Smooth muscle cell (in vitro differentiated cells): ENCODE measurements around the gene SERPINH1. TPM values are rescaled to one million over a fixed set of nuclear protein-coding genes. Genes with fewer than 3 reads are reported as not detected.

ENCODE experiments used
- DNase-seq: peaks from one replicate; lab custom pipeline; 2025; ENCODE audit not compliant: unreplicated experiment; lab: John Stamatoyannopoulos, UW
- H2AFZ ChIP-seq: fragments of 200-600 bp; sonication (generic); 2 replicates; pipeline ENCODE4 v1.6.0; 2016; ENCODE audit warnings: antibody characterized with exemption, low read depth, mild to moderate bottlenecking
- H3F3A ChIP-seq: fragments of 200-600 bp; sonication (generic); 2 replicates; pipeline ENCODE4 v1.6.0; 2017; ENCODE audit warnings: antibody characterized with exemption, low read depth
- H3K27ac ChIP-seq: fragments of 200-600 bp; sonication (generic); 2 replicates; pipeline ENCODE4 v1.5.1; 2016; ENCODE audit warnings: low read depth, mild to moderate bottlenecking
- H3K27me3 ChIP-seq: fragments of 200-600 bp; sonication (generic); 2 replicates; pipeline ENCODE4 v1.6.1; 2016; ENCODE audit warnings: low read depth, mild to moderate bottlenecking
- H3K36me3 ChIP-seq: fragments of 200-600 bp; sonication (generic); 2 replicates; pipeline ENCODE4 v1.5.1; 2016; ENCODE audit warnings: low read depth
- H3K4me1 ChIP-seq: fragments of 200-600 bp; sonication (generic); 2 replicates; pipeline ENCODE4 v1.5.1; 2016; ENCODE audit warnings: low read depth
- H3K4me2 ChIP-seq: fragments of 200-600 bp; sonication (generic); 2 replicates; pipeline ENCODE4 v1.6.0; 2016; ENCODE audit warnings: mild to moderate bottlenecking
- H3K4me3 ChIP-seq: fragments of 200-600 bp; sonication (generic); 2 replicates; pipeline ENCODE4 v1.5.1; 2016; ENCODE audit warnings: mild to moderate bottlenecking
- H3K79me2 ChIP-seq: fragments of 200-600 bp; sonication (generic); 2 replicates; pipeline ENCODE4 v1.6.0; 2016; ENCODE audit warnings: low read depth, mild to moderate bottlenecking
- H3K9ac ChIP-seq: fragments of 200-600 bp; sonication (generic); 2 replicates; pipeline ENCODE4 v1.6.0; 2016; ENCODE audit warnings: low read depth
- H3K9me3 ChIP-seq: fragments of 200-600 bp; sonication (generic); replicated peaks from 2 replicates; pipeline ENCODE4 v1.5.1; 2016; ENCODE audit warnings: low read depth
- H4K20me1 ChIP-seq: fragments of 200-600 bp; sonication (generic); 2 replicates; pipeline ENCODE4 v1.6.0; 2016; ENCODE audit warnings: low read depth
- WGBS: methylation state at CpG from one replicate; pipeline ENCODE4 v1.1.7; 2016; ENCODE audit warnings: low lambda C conversion rate; 5-methylcytosine and 5-hydroxymethylcytosine counted together
- polyA plus RNA-seq: library from polyadenylated mRNA; unstranded; fragments of >200 nt; fragmentation: Nextera tagmentation; extraction: Ambion mirVana; gene quantifications from 2 replicates; pipeline ENCODE4 v1.2.1, GENCODE V29; 2016
- total RNA-seq: library from RNA; depleted of rRNA; stranded (reverse); fragments of >200 nt; gene quantifications from 2 replicates; pipeline ENCODE4 v1.2.3, GENCODE V29; 2014
- TF ChIP-seq, protein P1 (sequence below): fragments of 200-600 bp; sonication (generic); IDR thresholded peaks from 2 replicates; pipeline ENCODE4 v1.5.1; 2017; ENCODE audit warnings: borderline replicate concordance, mild to moderate bottlenecking, antibody characterized with exemption; ENCODE audit not compliant: insufficient read depth, poor library complexity, severe bottlenecking

The SERPINH1 gene
- total and polyA plus RNA-seq, 2 experiments from 2014 or later: 1,493 to 2,653 TPM

GRCh38 chr11:75598264-75598663 lies 36.2 kb downstream of the SERPINH1 start:
- H3K27me3 ChIP-seq: no peaks in the 10 kb centered on the region
- H3F3A ChIP-seq: no peaks in the 10 kb centered on the region
- no peaks in the 10 kb centered on the region for H3K79me2 ChIP-seq
- H3K4me2 ChIP-seq: no peak overlapping the region
- H3K4me3 ChIP-seq: no peak overlapping the region
- no peak overlapping the region for H2AFZ ChIP-seq
- no peaks in the 10 kb centered on the region for H3K36me3 ChIP-seq
- H3K9ac ChIP-seq: no peak overlapping the region
- H3K27ac ChIP-seq: no peak overlapping the region
- DNase-seq: no peak
- no peaks in the 10 kb centered on the region for H3K4me1 ChIP-seq
- TF ChIP-seq, protein P1, sequence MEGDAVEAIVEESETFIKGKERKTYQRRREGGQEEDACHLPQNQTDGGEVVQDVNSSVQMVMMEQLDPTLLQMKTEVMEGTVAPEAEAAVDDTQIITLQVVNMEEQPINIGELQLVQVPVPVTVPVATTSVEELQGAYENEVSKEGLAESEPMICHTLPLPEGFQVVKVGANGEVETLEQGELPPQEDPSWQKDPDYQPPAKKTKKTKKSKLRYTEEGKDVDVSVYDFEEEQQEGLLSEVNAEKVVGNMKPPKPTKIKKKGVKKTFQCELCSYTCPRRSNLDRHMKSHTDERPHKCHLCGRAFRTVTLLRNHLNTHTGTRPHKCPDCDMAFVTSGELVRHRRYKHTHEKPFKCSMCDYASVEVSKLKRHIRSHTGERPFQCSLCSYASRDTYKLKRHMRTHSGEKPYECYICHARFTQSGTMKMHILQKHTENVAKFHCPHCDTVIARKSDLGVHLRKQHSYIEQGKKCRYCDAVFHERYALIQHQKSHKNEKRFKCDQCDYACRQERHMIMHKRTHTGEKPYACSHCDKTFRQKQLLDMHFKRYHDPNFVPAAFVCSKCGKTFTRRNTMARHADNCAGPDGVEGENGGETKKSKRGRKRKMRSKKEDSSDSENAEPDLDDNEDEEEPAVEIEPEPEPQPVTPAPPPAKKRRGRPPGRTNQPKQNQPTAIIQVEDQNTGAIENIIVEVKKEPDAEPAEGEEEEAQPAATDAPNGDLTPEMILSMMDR: no peak
- no peaks in the 10 kb centered on the region for H3K9me3 ChIP-seq
- H4K20me1 ChIP-seq: no peaks in the 10 kb centered on the region

- Histone ChIP-seq H3K9me3 (no peaks in the 10 kb centered on the region), H3F3A (no peaks in the 10 kb centered on the region), H4K20me1 (no peaks in the 10 kb centered on the region), H3K79me2 (no peaks in the 10 kb centered on the region), H3K4me2 (no peak overlapping the region), H3K36me3 (no peaks in the 10 kb centered on the region), H3K9ac (no peak overlapping the region), H3K27ac (no peak overlapping the region), H3K27me3 (no peaks in the 10 kb centered on the region), H3K4me3 (no peak overlapping the region), H2AFZ (no peak overlapping the region), H3K4me1 (no peaks in the 10 kb centered on the region)
- TF ChIP-seq, protein P1: no peak
- no peak for DNase-seq
- 72% methylated on average over 7 of the region's 7 CpGs for WGBS
Observed at GRCh38 chr11:75598900-75599299, 36.8 kb downstream of the SERPINH1 start.

DNA sequence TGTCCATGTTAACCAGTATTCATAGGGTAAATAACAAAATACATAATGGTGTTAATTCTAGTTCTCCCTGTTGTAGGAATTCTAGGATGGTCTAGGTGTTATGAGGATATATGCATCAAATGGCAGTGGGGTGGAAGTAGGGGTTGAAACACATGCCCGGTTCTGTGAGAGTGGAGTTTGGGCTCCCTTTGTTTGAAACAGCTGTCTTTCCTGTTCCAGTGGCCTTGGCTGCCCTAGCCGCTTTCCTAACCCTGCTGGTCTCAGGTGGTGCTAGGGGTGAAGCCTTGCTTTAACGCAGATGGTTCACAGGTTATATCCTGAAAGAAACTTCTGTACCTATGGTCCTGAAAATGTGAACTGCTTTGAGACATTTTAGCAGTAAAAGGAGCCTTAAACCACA lies 38.3 kb downstream of the SERPINH1 start:
- no peaks in the 10 kb centered on the region for H3K9me3 ChIP-seq
- H3K4me1 ChIP-seq: no peaks in the 10 kb centered on the region
- no peak overlapping the region for H3K27ac ChIP-seq
- H3K4me2 ChIP-seq: no peak overlapping the region
- DNase-seq: no peak
- no peaks in the 10 kb centered on the region for H3K36me3 ChIP-seq
- TF ChIP-seq, protein P1: no peak
- no peaks in the 10 kb centered on the region for H3K27me3 ChIP-seq
- no peaks in the 10 kb centered on the region for H4K20me1 ChIP-seq
- no peaks in the 10 kb centered on the region for H3K79me2 ChIP-seq
- WGBS: 91% methylated on average over 3 of the region's 3 CpGs
- no peak overlapping the region for H3K9ac ChIP-seq
- no peaks in the 10 kb centered on the region for H3F3A ChIP-seq
- no peak overlapping the region for H2AFZ ChIP-seq
- H3K4me3 ChIP-seq: no peak overlapping the region

DNA sequence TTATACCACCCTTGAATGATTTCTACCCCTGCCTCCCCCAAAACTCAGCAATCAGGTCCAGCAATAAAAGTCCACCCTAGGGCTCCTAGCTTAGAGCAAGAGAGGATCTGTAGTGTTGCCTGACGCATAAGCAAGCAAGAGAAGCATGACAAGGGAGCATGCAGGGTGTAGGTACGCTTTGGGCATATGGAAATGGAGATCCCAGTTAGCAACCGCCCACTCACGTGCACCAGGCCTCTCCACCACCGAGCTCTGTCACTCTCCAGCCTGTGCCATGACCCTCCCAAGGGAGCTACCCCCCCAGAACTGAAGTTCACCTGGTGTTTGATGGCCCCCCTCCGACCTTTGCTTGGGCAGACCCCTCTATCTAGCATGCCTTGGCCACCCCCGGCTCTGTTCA lies 39.4 kb downstream of the SERPINH1 start:
- Histone ChIP-seq H3K36me3 (no peaks in the 10 kb centered on the region), H3F3A (no peaks in the 10 kb centered on the region), H3K9me3 (no peaks in the 10 kb centered on the region), H3K27ac (no peak overlapping the region), H2AFZ (no peak overlapping the region), H3K27me3 (peaks cover 4% of the 10 kb centered on the region), H3K4me3 (no peak overlapping the region), H3K4me1 (no peaks in the 10 kb centered on the region), H3K9ac (no peak overlapping the region), H3K4me2 (no peak overlapping the region), H3K79me2 (no peaks in the 10 kb centered on the region), H4K20me1 (no peaks in the 10 kb centered on the region)
- TF ChIP-seq, protein P1: no peak
- no peak for DNase-seq
- 95% methylated on average over 7 of the region's 7 CpGs for WGBS
